H1 (cell line): Measurements from ENCODE around the gene MXD1. TPM values are rescaled to one million over a fixed set of nuclear protein-coding genes. Genes with fewer than 3 reads are reported as not detected.

ENCODE experiments used
- CTCF ChIA-PET: fragments of 300-600 bp; sonication (Branson Sonifier 250); formaldehyde crosslinking; loops from one replicate; lab custom pipeline; 2021; ENCODE audit not compliant: partially characterized antibody; lab: Charles Lee
- POLR2A ChIA-PET: fragments of 300-600 bp; sonication (Branson Sonifier 250); formaldehyde crosslinking; loops from one replicate; lab custom pipeline; 2021; ENCODE audit warnings: inconsistent platforms; ENCODE audit not compliant: partially characterized antibody; lab: Charles Lee
- DNase-seq, 2 experiments: peaks; one replicate each; pipeline versions ENCODE4 v3.0.0 to v3.0.0-alpha.2; 2010 to 2022; ENCODE audit warnings: low spot score in 2 of 2, low read depth in 1 of 2, mixed read lengths in 1 of 2
- FAIRE-seq: peaks from 2 replicates; lab custom pipeline; 2011; peaks lifted over from hg19 to GRCh38; lab: Jason Lieb, UNC
- H2AFZ ChIP-seq: 2 replicates; pipeline ENCODE4 v1.8.1; 2012; ENCODE audit warnings: low read length, inconsistent platforms
- H2AK5ac ChIP-seq: 2 replicates; pipeline ENCODE4 v1.6.1; 2013; ENCODE audit warnings: low read depth, low read length
- H2BK120ac ChIP-seq: replicated peaks from 2 replicates; pipeline ENCODE3; 2013; ENCODE audit warnings: low read depth, low read length, inconsistent platforms
- H2BK12ac ChIP-seq: 2 replicates; pipeline ENCODE4 v1.6.1; 2013; ENCODE audit warnings: low read depth, low read length
- H2BK15ac ChIP-seq: 2 replicates; pipeline ENCODE4 v1.6.1; 2013; ENCODE audit warnings: low read length
- H2BK20ac ChIP-seq: 2 replicates; pipeline ENCODE4 v1.6.1; 2013; ENCODE audit warnings: low read length
- H2BK5ac ChIP-seq: 2 replicates; pipeline ENCODE4 v1.6.1; 2013; ENCODE audit warnings: low read depth, low read length
- H3K14ac ChIP-seq: 2 replicates; pipeline ENCODE4 v1.6.1; 2013; ENCODE audit warnings: inconsistent platforms; ENCODE audit not compliant: insufficient read length
- H3K18ac ChIP-seq: 2 replicates; pipeline ENCODE4 v1.6.1; 2013; ENCODE audit warnings: low read length; ENCODE audit errors: extremely low read depth
- H3K23ac ChIP-seq: 2 replicates; pipeline ENCODE4 v1.6.1; 2013; ENCODE audit warnings: inconsistent platforms; ENCODE audit not compliant: insufficient read length
- H3K23me2 ChIP-seq: 2 replicates; pipeline ENCODE4 v1.6.1; 2013; ENCODE audit warnings: low read depth, low read length
- H3K27ac ChIP-seq: 2 replicates; pipeline ENCODE4 v1.6.1; 2011; ENCODE audit warnings: low read depth, low read length, inconsistent platforms
- H3K27me3 ChIP-seq, 4 experiments: replicated peaks in 1 of 4; 1 replicate in 1 of 4; 2 replicates in 3 of 4; pipeline versions ENCODE4 v1.6.1 to v1.8.1; 2011 to 2013; ENCODE audit warnings: low read length in 3 of 4, mild to moderate bottlenecking in 3 of 4, inconsistent platforms in 2 of 4, mixed read lengths in 2 of 4, moderate library complexity in 1 of 4; ENCODE audit not compliant: control insufficient read depth in 3 of 4, insufficient read depth in 3 of 4; ENCODE audit errors: extremely low read depth in 1 of 4
- H3K36me3 ChIP-seq, 4 experiments: 2 replicates each; pipeline versions ENCODE4 v1.6.1 to v1.8.1; 2011 to 2013; ENCODE audit warnings: mild to moderate bottlenecking in 4 of 4, low read length in 3 of 4, moderate library complexity in 2 of 4, control low read depth in 1 of 4, inconsistent platforms in 1 of 4; ENCODE audit not compliant: insufficient read depth in 4 of 4, control insufficient read depth in 2 of 4
- H3K4ac ChIP-seq: replicated peaks from 2 replicates; pipeline ENCODE3; 2013; ENCODE audit warnings: low read length, low read depth, mixed read lengths, inconsistent platforms; ENCODE audit not compliant: insufficient read length
- H3K4me1 ChIP-seq, 4 experiments: replicated peaks in 1 of 4; 1 replicate in 1 of 4; 2 replicates in 3 of 4; pipeline versions ENCODE4 v1.6.1 to v1.8.1; 2011 to 2013; ENCODE audit warnings: low read length in 3 of 4, inconsistent platforms in 2 of 4, mixed read lengths in 1 of 4; ENCODE audit not compliant: insufficient read depth in 4 of 4, control insufficient read depth in 3 of 4
- H3K4me2 ChIP-seq, 2 experiments: 2 replicates each; pipeline versions ENCODE4 v1.6.1 to v1.8.1; 2011 to 2013; ENCODE audit warnings: low read depth in 2 of 2, low read length in 2 of 2, control low read depth in 1 of 2, inconsistent platforms in 1 of 2, mild to moderate bottlenecking in 1 of 2; ENCODE audit not compliant: insufficient read depth in 1 of 2
- H3K4me3 ChIP-seq, 4 experiments: fragments of 200-600, 300-600 bp in 1 of 4; sonication (generic), shearing (Covaris generic), sonication (Bioruptor Twin) in 1 of 4; 2 replicates each; pipeline versions ENCODE4 v1.5.1 to v1.8.1; 2011 to 2016; ENCODE audit warnings: low read length in 4 of 4, low read depth in 3 of 4, control low read depth in 2 of 4, inconsistent platforms in 2 of 4, mild to moderate bottlenecking in 2 of 4, mixed read lengths in 1 of 4, moderate library complexity in 1 of 4; ENCODE audit not compliant: insufficient read depth in 2 of 4; ENCODE audit errors: extremely low read depth in 1 of 4
- H3K56ac ChIP-seq: replicated peaks from 2 replicates; pipeline ENCODE3; 2013; ENCODE audit warnings: low read depth, mild to moderate bottlenecking, mixed read lengths, low read length, inconsistent platforms; ENCODE audit not compliant: insufficient read length
- H3K79me1 ChIP-seq: 2 replicates; pipeline ENCODE4 v1.6.1; 2013; ENCODE audit warnings: low read depth, low read length, control low read depth
- H3K79me2 ChIP-seq, 2 experiments: 2 replicates each; pipeline versions ENCODE4 v1.6.1 to v1.8.1; 2012 to 2013; ENCODE audit warnings: low read length in 2 of 2, mild to moderate bottlenecking in 2 of 2, inconsistent platforms in 1 of 2; ENCODE audit not compliant: insufficient read depth in 2 of 2, control insufficient read depth in 1 of 2
- H3K9ac ChIP-seq, 4 experiments: replicated peaks in 1 of 4; 1 replicate in 1 of 4; 2 replicates in 3 of 4; pipeline versions ENCODE4 v1.6.1 to v1.8.1; 2011 to 2013; ENCODE audit warnings: low read depth in 3 of 4, low read length in 3 of 4, control low read depth in 2 of 4, mild to moderate bottlenecking in 2 of 4, moderate library complexity in 2 of 4, inconsistent platforms in 1 of 4; ENCODE audit errors: extremely low read depth in 1 of 4
- H3K9me3 ChIP-seq, 2 experiments: 2 replicates each; pipeline versions ENCODE4 v1.6.1 to v1.8.1; 2012 to 2013; ENCODE audit warnings: mild to moderate bottlenecking in 2 of 2, moderate library complexity in 2 of 2, control low read depth in 1 of 2, inconsistent platforms in 1 of 2, low read depth in 1 of 2, low read length in 1 of 2, mixed read lengths in 1 of 2; ENCODE audit not compliant: insufficient read depth in 2 of 2
- H4K20me1 ChIP-seq, 2 experiments: replicated peaks in 1 of 2; 2 replicates each; pipeline versions ENCODE3 to v1.8.1; 2011 to 2013; ENCODE audit warnings: inconsistent platforms in 2 of 2, low read length in 2 of 2, mild to moderate bottlenecking in 1 of 2; ENCODE audit not compliant: insufficient read depth in 2 of 2, control insufficient read depth in 1 of 2
- H4K5ac ChIP-seq: 2 replicates; pipeline ENCODE4 v1.6.1; 2013; ENCODE audit warnings: low read length, low read depth, mixed read lengths, inconsistent platforms; ENCODE audit not compliant: insufficient read length
- H4K8ac ChIP-seq: 2 replicates; pipeline ENCODE4 v1.8.0; 2013; ENCODE audit warnings: mild to moderate bottlenecking, moderate library complexity, low read length, inconsistent platforms; ENCODE audit not compliant: insufficient read depth; ENCODE audit errors: extremely low read depth
- H4K91ac ChIP-seq: replicated peaks from 2 replicates; pipeline ENCODE3; 2013; ENCODE audit warnings: low read length, mixed read lengths, inconsistent platforms; ENCODE audit not compliant: insufficient read length
- EZH2 ChIP-seq: fragments of 200-600 bp; sonication (generic); IDR thresholded peaks from 2 replicates; pipeline ENCODE4 v1.7.1; 2012; ENCODE audit warnings: low read depth, mild to moderate bottlenecking, moderate library complexity, low read length, inconsistent platforms; ENCODE audit not compliant: severe bottlenecking
- HDAC6 ChIP-seq: IDR thresholded peaks from one replicate; pipeline ENCODE4 v1.7.1; 2012; ENCODE audit warnings: low read depth, mild to moderate bottlenecking, inconsistent platforms, low read length, moderate library complexity
- WGBS, 2 experiments: shearing (Covaris generic) in 1 of 2; methylation state at CpG; one replicate each; pipeline versions ENCODE4 v1.1.6 to v1.1.7; 2013 to 2015; ENCODE audit warnings: low lambda C conversion rate in 2 of 2, mixed read lengths in 2 of 2, inconsistent platforms in 1 of 2, low coverage in 1 of 2, missing lambda C conversion rate in 1 of 2; ENCODE audit not compliant: insufficient replicate concordance in 2 of 2, insufficient coverage in 1 of 2, insufficient read length in 1 of 2; ENCODE audit errors: extremely low coverage in 1 of 2, missing lambda C conversion rate in 1 of 2; 5-methylcytosine and 5-hydroxymethylcytosine counted together
- polyA plus RNA-seq, 7 experiments: library from polyadenylated mRNA; depleted of rRNA in 3 of 7; stranded (reverse) in 5 of 7; unstranded in 2 of 7; fragments of >200 nt in 5 of 7; fragments of 200-250 nt in 2 of 7; gene quantifications; 1 replicate in 5 of 7; 2 replicates in 1 of 7; 4 replicates in 1 of 7; pipeline versions ENCODE4 v1.2.1 to v1.2.3, GENCODE V29; 2011 to 2013; ENCODE audit warnings: missing spikeins in 2 of 7, mixed read lengths in 2 of 7
- total RNA-seq: library from RNA; stranded (reverse); fragmentation: NEBNext Ultra II Directional; extraction: Animal tissue kit (Norgen Biotek cat#: 25700); gene quantifications from 2 replicates; pipeline ENCODE4 v1.2.1, GENCODE V29; 2021

Gene MXD1
- total and polyA plus RNA-seq, 2 of the 8 experiments (the other 6 are each of a cell fraction or from before 2014, with no cell fraction given), result 1.6 to 2.6 TPM

DNA sequence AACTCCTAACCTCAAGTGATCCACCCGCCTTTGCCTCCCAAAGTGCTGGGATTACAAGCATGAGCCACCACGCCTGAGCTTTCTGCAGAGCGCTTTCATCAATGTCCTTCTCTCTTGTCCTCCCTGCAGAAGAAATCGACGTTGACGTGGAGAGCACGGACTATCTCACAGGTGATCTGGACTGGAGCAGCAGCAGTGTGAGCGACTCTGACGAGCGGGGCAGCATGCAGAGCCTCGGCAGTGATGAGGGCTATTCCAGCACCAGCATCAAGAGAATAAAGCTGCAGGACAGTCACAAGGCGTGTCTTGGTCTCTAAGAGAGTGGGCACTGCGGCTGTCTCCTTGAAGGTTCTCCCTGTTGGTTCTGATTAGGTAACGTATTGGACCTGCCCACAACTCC, 23.1 kb downstream of the MXD1 start:
- Histone ChIP-seq H4K20me1 (no peaks in the 10 kb centered on the region), H3K14ac (no peak overlapping the region), H3K4ac (no peak overlapping the region), H3K79me1 (no peaks in the 10 kb centered on the region), H3K4me3 (no peak overlapping the region), H3K23ac (no peak overlapping the region), H3K18ac (no peak overlapping the region), H3K23me2 (no peaks in the 10 kb centered on the region), H4K8ac (no peak overlapping the region), H3K79me2 (no peaks in the 10 kb centered on the region), H3K36me3 (peaks cover 0 to 4% (median 0%) of the 10 kb centered on the region in 4 experiments; a peak in 2 of 8 replicates), H2BK20ac (no peak overlapping the region), H4K5ac (no peak overlapping the region), H2BK12ac (no peak overlapping the region), H3K9me3 (no peaks in the 10 kb centered on the region), H3K27me3 (no peaks in the 10 kb centered on the region), H3K4me1 (peaks cover 0 to 6% (median 3%) of the 10 kb centered on the region in 4 experiments; a peak in 3 of 7 replicates), H2BK5ac (no peak overlapping the region; the same call in 1 of the 2 replicates), H4K91ac (no peak overlapping the region), H2AFZ (no peak overlapping the region), H2BK15ac (no peak overlapping the region), H2BK120ac (no peak overlapping the region), H3K27ac (no peak overlapping the region), H3K9ac (no peak overlapping the region), H3K56ac (no peak overlapping the region), H2AK5ac (no peak overlapping the region), H3K4me2 (no peak overlapping the region)
- no peak for FAIRE-seq
- no peak for DNase-seq
- TF ChIP-seq HDAC6, result no peak
- TF ChIP-seq EZH2, result no peak
- WGBS, 2 experiments, result 94% methylated on average over 14 of the region's 14 CpGs; no CpG with 5 or more reads in 1 of the 2 experiments
- ChIA-PET CTCF (interaction anchor here (1.5 to 3.5 kb wide), 3 partner anchors 14 to 125 kb away, joined by 3 to 12 read pairs (median 4); no protein-coding TSS in a partner anchor), POLR2A (interaction anchor here (0.5 to 2.3 kb wide), 7 partner anchors 11 to 186 kb away, joined by 3 to 6 read pairs (median 3); partner anchors contain the start of genes MXD1 and PCBP1)
